Uterus (tissue), 4 donors: ENCODE results near the gene NRL. TPM values are rescaled to one million over a fixed set of nuclear protein-coding genes. Genes with fewer than 3 reads are reported as not detected.

ENCODE experiments used
- DNase-seq, 2 donors: peaks; one replicate each; pipeline ENCODE4 v3.0.0-alpha.2; 2019 to 2020
- H3K27ac ChIP-seq, 2 donors: fragments of 200-600 bp; sonication (generic); 1 replicate in 1 of 2; 2 replicates in 1 of 2; pipeline ENCODE4 v1.5.1; 2016 to 2018
- H3K27me3 ChIP-seq, 2 donors: fragments of 200-600 bp; sonication (generic); one replicate each; pipeline ENCODE4 v1.5.1; 2018 to 2019; ENCODE audit warnings: control low read depth in 1 of 2
- H3K36me3 ChIP-seq, 2 donors: fragments of 200-600 bp; sonication (generic); one replicate each; pipeline ENCODE4 v1.5.1; 2019; ENCODE audit warnings: control low read depth in 1 of 2
- H3K4me1 ChIP-seq, 2 donors: fragments of 200-600 bp; sonication (generic); one replicate each; pipeline ENCODE4 v1.5.1; 2018 to 2019; ENCODE audit warnings: control low read depth in 1 of 2
- H3K4me3 ChIP-seq, 2 donors: fragments of 200-600 bp; sonication (generic); 1 replicate in 1 of 2; 2 replicates in 1 of 2; pipeline ENCODE4 v1.5.1; 2018 to 2019; ENCODE audit warnings: mild to moderate bottlenecking in 1 of 2
- H3K9me3 ChIP-seq, 2 donors: fragments of 200-600 bp; sonication (generic); one replicate each; pipeline ENCODE4 v1.5.1; 2019; ENCODE audit warnings: control low read depth in 1 of 2
- CTCF ChIP-seq, 4 experiments: fragments of 200-600 bp in 2 of 4; fragments of 450-650 bp in 2 of 4; sonication (generic) in 2 of 4; IDR thresholded peaks; one replicate each; pipeline ENCODE4 v1.5.1; 2016 to 2019; ENCODE audit warnings: antibody characterized with exemption in 4 of 4, mild to moderate bottlenecking in 2 of 4, moderate library complexity in 1 of 4
- POLR2A ChIP-seq, 2 donors: fragments of 450-650 bp; IDR thresholded peaks; one replicate each; pipeline ENCODE4 v1.6.1; 2016; ENCODE audit warnings: antibody characterized with exemption in 2 of 2, mild to moderate bottlenecking in 1 of 2, moderate library complexity in 1 of 2
- intact Hi-C: fragments of 100-400 bp; cut with DNase I; formaldehyde crosslinking; loops from one replicate; pipeline ENCODE4 v1.15.1; 2023; ENCODE audit warnings: low total_unique reads
- total RNA-seq, 4 donors: library from RNA; depleted of rRNA in 3 of 4; stranded (reverse); fragments of >200 nt in 3 of 4; gene quantifications; one replicate each; pipeline versions ENCODE4 v1.1.0 to v1.2.4, GENCODE V29; 2014 to 2023
- donor health status: DM: yes; HTN: yes; CAD: no.

The NRL gene
- total RNA-seq, 4 donors from 2014 or later: 1.2 to 1.8 (median 1.3) TPM; not detected in 1

GRCh38 chr14:24066496-24067132 is 48.1 kb downstream of the NRL start:
- TF ChIP-seq CTCF (IDR thresholded peaks at IDR 0.05) (no peak), POLR2A (IDR thresholded peaks at IDR 0.05) (no peak)

GRCh38 chr14:24065408-24065807 is 49.3 kb downstream of the NRL start:
- H3K27me3 ChIP-seq: no peaks in the 10 kb centered on the region
- intact Hi-C loops: no loop called here

More at GRCh38 chr14:24066496-24067132, 48.1 kb downstream of the NRL start:
- no peaks in the 10 kb centered on the region for H3K27me3 ChIP-seq
- intact Hi-C loops: no loop called here
- H3K4me3 ChIP-seq: no peak overlapping the region
- H3K27ac ChIP-seq: no peak overlapping the region
- H3K4me1 ChIP-seq: no peaks in the 10 kb centered on the region
- no peaks in the 10 kb centered on the region for H3K36me3 ChIP-seq
- H3K9me3 ChIP-seq: no peaks in the 10 kb centered on the region
- no peak for DNase-seq

GRCh38 chr14:24064856-24065255 is 49.9 kb downstream of the NRL start:
- Histone ChIP-seq H3K27ac (no peak overlapping the region), H3K36me3 (no peaks in the 10 kb centered on the region), H3K27me3 (no peaks in the 10 kb centered on the region), H3K4me1 (no peaks in the 10 kb centered on the region), H3K9me3 (no peaks in the 10 kb centered on the region), H3K4me3 (no peak overlapping the region)
- DNase-seq: no peak
- intact Hi-C loops: no loop called here
- TF ChIP-seq CTCF (IDR thresholded peaks at IDR 0.05): no peak
- no peak for TF ChIP-seq POLR2A (IDR thresholded peaks at IDR 0.05)

More at GRCh38 chr14:24065408-24065807, 49.3 kb downstream of the NRL start:
- Histone ChIP-seq H3K4me1 (no peaks in the 10 kb centered on the region), H3K27ac (no peak overlapping the region), H3K36me3 (no peaks in the 10 kb centered on the region), H3K9me3 (no peaks in the 10 kb centered on the region), H3K4me3 (no peak overlapping the region)
- TF ChIP-seq CTCF (IDR thresholded peaks at IDR 0.05) (no peak), POLR2A (IDR thresholded peaks at IDR 0.05) (no peak)
- DNase-seq: no peak

GRCh38 chr14:24064091-24064795 is 50.5 kb downstream of the NRL start:
- no peak overlapping the region for H3K4me3 ChIP-seq
- H3K27me3 ChIP-seq: no peaks in the 10 kb centered on the region
- no peaks in the 10 kb centered on the region for H3K36me3 ChIP-seq
- no peaks in the 10 kb centered on the region for H3K4me1 ChIP-seq
- intact Hi-C loops: no loop called here
- H3K27ac ChIP-seq: no peak overlapping the region
- no peaks in the 10 kb centered on the region for H3K9me3 ChIP-seq
- no peak for TF ChIP-seq POLR2A (IDR thresholded peaks at IDR 0.05)
- DNase-seq: no peak

GRCh38 chr14:24063263-24063836 is 51.4 kb downstream of the NRL start:
- intact Hi-C loops: no loop called here
- DNase-seq: no peak

More at GRCh38 chr14:24063263-24063836, 51.4 kb downstream of the NRL start:
- no peaks in the 10 kb centered on the region for H3K9me3 ChIP-seq
- no peak overlapping the region for H3K27ac ChIP-seq
- H3K27me3 ChIP-seq: no peaks in the 10 kb centered on the region
- TF ChIP-seq CTCF (IDR thresholded peaks at IDR 0.05) (no peak), POLR2A (IDR thresholded peaks at IDR 0.05) (no peak)
- no peak overlapping the region for H3K4me3 ChIP-seq
- H3K4me1 ChIP-seq: no peaks in the 10 kb centered on the region
- H3K36me3 ChIP-seq: no peaks in the 10 kb centered on the region
